ENCODE data around the gene IER5L. TPM values are rescaled to one million over a fixed set of nuclear protein-coding genes. Genes with fewer than 3 reads are reported as not detected.

IER5L gene
- total RNA-seq, 1 experiment from 2014 or later = 4.6 TPM

DNA sequence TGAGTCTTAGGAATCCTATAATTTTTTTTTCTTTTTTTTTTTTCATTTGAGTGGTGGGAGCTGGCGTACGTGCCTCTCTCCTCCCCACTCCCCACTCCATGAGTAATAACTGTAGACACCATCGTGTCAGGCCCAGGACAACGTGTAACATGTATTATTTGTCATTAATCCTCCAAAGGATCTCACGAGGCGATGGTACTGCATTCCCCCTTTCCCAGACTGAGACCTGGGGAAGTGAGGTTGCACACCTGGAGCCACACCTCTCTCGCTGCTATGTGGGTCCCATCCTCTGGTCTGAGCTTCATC, 6.1 kb upstream of the IER5L start:
- peaks cover 97% of the 10 kb centered on the region for H3K27me3 Mint-ChIP-seq (ENCODE audit: low read depth)
- ATAC-seq (no peak), DNase-seq (ENCODE audit: low spot score) (no peak)
- ChIA-PET CTCF (interaction anchor here (0.6 to 3.9 kb wide), 9 partner anchors 10 to 440 kb away, joined by 3 to 24 read pairs (median 6); partner anchors contain the start of gene NTMT1), POLR2A (interaction anchor here (0.6 kb wide), 1 partner anchor 167 kb away, joined by 4 read pairs; no protein-coding TSS in a partner anchor)
- H3K9me3 Mint-ChIP-seq = peaks cover 6% of the 10 kb centered on the region; the same call in 1 of the 2 replicates
- no peak overlapping the region for H3K4me3 Mint-ChIP-seq
- TF ChIP-seq, protein P1, sequence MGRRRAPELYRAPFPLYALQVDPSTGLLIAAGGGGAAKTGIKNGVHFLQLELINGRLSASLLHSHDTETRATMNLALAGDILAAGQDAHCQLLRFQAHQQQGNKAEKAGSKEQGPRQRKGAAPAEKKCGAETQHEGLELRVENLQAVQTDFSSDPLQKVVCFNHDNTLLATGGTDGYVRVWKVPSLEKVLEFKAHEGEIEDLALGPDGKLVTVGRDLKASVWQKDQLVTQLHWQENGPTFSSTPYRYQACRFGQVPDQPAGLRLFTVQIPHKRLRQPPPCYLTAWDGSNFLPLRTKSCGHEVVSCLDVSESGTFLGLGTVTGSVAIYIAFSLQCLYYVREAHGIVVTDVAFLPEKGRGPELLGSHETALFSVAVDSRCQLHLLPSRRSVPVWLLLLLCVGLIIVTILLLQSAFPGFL (CRISPR knock-in tag; IDR thresholded peaks at IDR 0.05; ENCODE audit: borderline replicate concordance) = no peak
- TF ChIP-seq SMAD3 (CRISPR knock-in tag; IDR thresholded peaks at IDR 0.05; ENCODE audit: borderline replicate concordance) = no peak
- TF ChIP-seq, protein P2, sequence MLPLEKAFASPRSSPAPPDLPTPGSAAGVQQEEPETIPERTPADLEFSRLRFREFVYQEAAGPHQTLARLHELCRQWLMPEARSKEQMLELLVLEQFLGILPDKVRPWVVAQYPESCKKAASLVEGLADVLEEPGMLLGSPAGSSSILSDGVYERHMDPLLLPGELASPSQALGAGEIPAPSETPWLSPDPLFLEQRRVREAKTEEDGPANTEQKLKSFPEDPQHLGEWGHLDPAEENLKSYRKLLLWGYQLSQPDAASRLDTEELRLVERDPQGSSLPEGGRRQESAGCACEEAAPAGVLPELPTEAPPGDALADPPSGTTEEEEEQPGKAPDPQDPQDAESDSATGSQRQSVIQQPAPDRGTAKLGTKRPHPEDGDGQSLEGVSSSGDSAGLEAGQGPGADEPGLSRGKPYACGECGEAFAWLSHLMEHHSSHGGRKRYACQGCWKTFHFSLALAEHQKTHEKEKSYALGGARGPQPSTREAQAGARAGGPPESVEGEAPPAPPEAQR (CRISPR knock-in tag; IDR thresholded peaks at IDR 0.05) = no peak
- TF ChIP-seq, protein P3, sequence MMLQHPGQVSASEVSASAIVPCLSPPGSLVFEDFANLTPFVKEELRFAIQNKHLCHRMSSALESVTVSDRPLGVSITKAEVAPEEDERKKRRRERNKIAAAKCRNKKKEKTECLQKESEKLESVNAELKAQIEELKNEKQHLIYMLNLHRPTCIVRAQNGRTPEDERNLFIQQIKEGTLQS (CRISPR knock-in tag; conservative IDR thresholded peaks at IDR 0.05) = no peak
- TF ChIP-seq, protein P4, sequence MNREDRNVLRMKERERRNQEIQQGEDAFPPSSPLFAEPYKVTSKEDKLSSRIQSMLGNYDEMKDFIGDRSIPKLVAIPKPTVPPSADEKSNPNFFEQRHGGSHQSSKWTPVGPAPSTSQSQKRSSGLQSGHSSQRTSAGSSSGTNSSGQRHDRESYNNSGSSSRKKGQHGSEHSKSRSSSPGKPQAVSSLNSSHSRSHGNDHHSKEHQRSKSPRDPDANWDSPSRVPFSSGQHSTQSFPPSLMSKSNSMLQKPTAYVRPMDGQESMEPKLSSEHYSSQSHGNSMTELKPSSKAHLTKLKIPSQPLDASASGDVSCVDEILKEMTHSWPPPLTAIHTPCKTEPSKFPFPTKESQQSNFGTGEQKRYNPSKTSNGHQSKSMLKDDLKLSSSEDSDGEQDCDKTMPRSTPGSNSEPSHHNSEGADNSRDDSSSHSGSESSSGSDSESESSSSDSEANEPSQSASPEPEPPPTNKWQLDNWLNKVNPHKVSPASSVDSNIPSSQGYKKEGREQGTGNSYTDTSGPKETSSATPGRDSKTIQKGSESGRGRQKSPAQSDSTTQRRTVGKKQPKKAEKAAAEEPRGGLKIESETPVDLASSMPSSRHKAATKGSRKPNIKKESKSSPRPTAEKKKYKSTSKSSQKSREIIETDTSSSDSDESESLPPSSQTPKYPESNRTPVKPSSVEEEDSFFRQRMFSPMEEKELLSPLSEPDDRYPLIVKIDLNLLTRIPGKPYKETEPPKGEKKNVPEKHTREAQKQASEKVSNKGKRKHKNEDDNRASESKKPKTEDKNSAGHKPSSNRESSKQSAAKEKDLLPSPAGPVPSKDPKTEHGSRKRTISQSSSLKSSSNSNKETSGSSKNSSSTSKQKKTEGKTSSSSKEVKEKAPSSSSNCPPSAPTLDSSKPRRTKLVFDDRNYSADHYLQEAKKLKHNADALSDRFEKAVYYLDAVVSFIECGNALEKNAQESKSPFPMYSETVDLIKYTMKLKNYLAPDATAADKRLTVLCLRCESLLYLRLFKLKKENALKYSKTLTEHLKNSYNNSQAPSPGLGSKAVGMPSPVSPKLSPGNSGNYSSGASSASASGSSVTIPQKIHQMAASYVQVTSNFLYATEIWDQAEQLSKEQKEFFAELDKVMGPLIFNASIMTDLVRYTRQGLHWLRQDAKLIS (CRISPR knock-in tag; IDR thresholded peaks at IDR 0.05; ENCODE audit: borderline replicate concordance) = no peak
- no peaks in the 10 kb centered on the region for H3K36me3 Mint-ChIP-seq
- peaks cover 16% of the 10 kb centered on the region for H3K4me1 Mint-ChIP-seq
- H3K27ac Mint-ChIP-seq = no peak overlapping the region

DNA sequence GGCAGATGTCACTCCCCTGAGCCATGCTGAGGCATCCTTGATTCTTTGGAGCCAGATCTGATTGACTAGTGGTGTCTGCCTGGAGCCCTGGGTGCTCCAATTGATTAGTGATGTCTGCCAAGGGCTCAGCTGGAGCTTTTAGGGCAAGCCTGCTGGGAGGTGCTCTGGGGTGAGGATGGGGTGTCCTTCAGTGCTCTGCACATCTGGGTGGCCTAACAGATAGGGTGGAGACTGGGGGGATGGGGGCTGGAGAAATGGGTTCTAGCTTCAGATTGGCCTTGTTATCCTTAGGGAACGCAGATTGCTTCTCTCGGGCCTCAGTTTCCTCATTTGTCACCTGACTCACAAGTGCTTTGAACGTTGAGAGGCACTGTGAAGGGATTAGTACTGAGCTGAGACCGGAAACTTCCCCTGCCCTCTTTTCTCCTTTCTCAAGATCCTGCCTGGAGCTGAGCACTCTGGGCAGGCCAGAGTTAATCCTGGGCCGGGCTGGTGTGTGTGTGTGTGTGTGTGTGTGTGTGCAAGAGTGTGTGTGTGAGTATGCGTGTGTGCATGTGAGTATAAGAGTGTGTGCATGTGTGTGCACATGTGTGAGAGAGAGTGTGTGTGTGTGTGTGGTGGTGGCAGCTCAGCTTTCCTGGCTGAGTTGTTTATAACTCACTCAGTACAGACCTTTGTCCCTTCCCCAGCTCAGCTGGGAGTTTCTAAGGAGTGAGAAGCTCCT, 5.6 kb upstream of the IER5L start:
- no peak for ATAC-seq
- TF ChIP-seq MXD4 (CRISPR knock-in tag; IDR thresholded peaks at IDR 0.05; ENCODE audit: borderline replicate concordance) (no peak), TEAD1 (CRISPR knock-in tag; IDR thresholded peaks at IDR 0.05) (no peak), GRHL2 (CRISPR knock-in tag; IDR thresholded peaks at IDR 0.05; ENCODE audit: insufficient replicate concordance, severe bottlenecking) (no peak), SMAD3 (CRISPR knock-in tag; IDR thresholded peaks at IDR 0.05; ENCODE audit: borderline replicate concordance) (no peak), ZNF396 (CRISPR knock-in tag; IDR thresholded peaks at IDR 0.05; ENCODE audit: borderline replicate concordance) (no peak), ESRRA (CRISPR knock-in tag; IDR thresholded peaks at IDR 0.05; ENCODE audit: borderline replicate concordance) (no peak), NR2C2 (CRISPR knock-in tag; IDR thresholded peaks at IDR 0.05) (no peak), JUN (CRISPR knock-in tag; IDR thresholded peaks at IDR 0.05) (no peak), ZNF232 (CRISPR knock-in tag; IDR thresholded peaks at IDR 0.05) (no peak), ETV6 (CRISPR knock-in tag; IDR thresholded peaks at IDR 0.05) (no peak)
- TF ChIP-seq, protein P5, sequence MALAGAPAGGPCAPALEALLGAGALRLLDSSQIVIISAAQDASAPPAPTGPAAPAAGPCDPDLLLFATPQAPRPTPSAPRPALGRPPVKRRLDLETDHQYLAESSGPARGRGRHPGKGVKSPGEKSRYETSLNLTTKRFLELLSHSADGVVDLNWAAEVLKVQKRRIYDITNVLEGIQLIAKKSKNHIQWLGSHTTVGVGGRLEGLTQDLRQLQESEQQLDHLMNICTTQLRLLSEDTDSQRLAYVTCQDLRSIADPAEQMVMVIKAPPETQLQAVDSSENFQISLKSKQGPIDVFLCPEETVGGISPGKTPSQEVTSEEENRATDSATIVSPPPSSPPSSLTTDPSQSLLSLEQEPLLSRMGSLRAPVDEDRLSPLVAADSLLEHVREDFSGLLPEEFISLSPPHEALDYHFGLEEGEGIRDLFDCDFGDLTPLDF (CRISPR knock-in tag; IDR thresholded peaks at IDR 0.05) = no peak
- TF ChIP-seq, protein P6, sequence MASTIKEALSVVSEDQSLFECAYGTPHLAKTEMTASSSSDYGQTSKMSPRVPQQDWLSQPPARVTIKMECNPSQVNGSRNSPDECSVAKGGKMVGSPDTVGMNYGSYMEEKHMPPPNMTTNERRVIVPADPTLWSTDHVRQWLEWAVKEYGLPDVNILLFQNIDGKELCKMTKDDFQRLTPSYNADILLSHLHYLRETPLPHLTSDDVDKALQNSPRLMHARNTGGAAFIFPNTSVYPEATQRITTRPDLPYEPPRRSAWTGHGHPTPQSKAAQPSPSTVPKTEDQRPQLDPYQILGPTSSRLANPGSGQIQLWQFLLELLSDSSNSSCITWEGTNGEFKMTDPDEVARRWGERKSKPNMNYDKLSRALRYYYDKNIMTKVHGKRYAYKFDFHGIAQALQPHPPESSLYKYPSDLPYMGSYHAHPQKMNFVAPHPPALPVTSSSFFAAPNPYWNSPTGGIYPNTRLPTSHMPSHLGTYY (CRISPR knock-in tag; IDR thresholded peaks at IDR 0.05) = no peak
- ChIA-PET POLR2A (interaction anchor here (0.6 kb wide), 2 partner anchors 153 to 167 kb away, joined by 3 to 4 read pairs; no protein-coding TSS in a partner anchor), CTCF (interaction anchor here (0.6 to 3.9 kb wide), 29 partner anchors 9 to 441 kb away, joined by 3 to 25 read pairs (median 6); partner anchors contain the start of gene NTMT1)
- Mint-ChIP-seq H3K36me3 (no peaks in the 10 kb centered on the region), H3K9me3 (peaks cover 6% of the 10 kb centered on the region; the same call in 1 of the 2 replicates), H3K4me3 (no peak overlapping the region), H3K27ac (no peak overlapping the region), H3K27me3 (ENCODE audit: low read depth) (peaks cover 97% of the 10 kb centered on the region), H3K4me1 (peaks cover 21% of the 10 kb centered on the region)
- DNase-seq (ENCODE audit: low spot score) = no peak
